Cardiac septum (tissue), 1 donor: ENCODE data around the gene ETS1. TPM values are rescaled to one million over a fixed set of nuclear protein-coding genes. Genes with fewer than 3 reads are reported as not detected.

ENCODE experiments used
- DNase-seq: peaks from one replicate; pipeline ENCODE4 v3.0.0-alpha.2; 2020; ENCODE audit warnings: low spot score
- intact Hi-C: fragments of 100-400 bp; cut with DNase I; formaldehyde crosslinking; loops from one replicate; pipeline ENCODE4 v1.14.0; 2022
- total RNA-seq: library from RNA; stranded (reverse); fragmentation: NEBNext Ultra II Directional; extraction: Animal tissue kit (Norgen Biotek cat#: 25700); gene quantifications from one replicate; pipeline ENCODE4 v1.2.1, GENCODE V29; 2021
- donor health status: DM: no; HTN: no; CAD: no.

Gene ETS1
- total RNA-seq, 1 donor from 2014 or later = 54.2 TPM

DNA sequence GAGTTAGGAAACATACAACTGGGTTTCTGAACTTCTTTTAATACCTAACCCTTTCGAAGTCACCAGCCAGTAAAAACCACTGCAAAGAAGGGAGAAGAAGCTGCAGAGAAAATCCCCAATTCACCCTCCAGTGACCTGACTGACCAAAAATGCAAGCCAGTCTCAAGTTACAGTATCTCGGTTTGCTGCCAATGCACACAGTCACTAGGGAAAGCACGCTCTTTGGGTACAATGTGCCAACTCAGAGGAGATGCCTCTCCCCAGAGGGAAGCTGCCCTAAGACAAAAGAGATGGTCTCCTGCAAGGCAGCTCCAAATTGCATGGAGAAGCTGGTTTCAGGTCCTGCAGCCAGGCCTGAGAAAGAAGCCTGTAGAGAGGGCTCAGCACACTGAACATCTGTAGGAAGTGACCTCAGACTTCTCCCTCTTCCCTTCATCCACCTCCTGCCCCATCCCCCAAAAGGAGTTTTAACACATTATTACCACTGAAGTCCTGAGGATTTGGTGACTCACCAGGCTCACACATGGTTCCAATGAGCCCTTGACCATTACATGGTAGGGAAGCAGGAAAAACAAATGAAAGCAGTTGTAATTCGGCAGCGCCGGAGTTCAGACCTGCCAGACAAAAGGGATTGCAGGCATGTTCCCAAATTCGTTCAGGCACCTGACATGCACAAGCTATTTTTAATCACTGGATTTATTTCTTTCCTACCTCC lies 90.1 kb downstream of the ETS1 start:
- intact Hi-C loops = no loop called here
- DNase-seq = no peak

- DNase-seq = no peak
- intact Hi-C loops = no loop called here
These were observed 90.7 kb downstream of the ETS1 start for GRCh38 chr11:128496692-128497060.

GRCh38 chr11:128496249-128496648 lies 91.1 kb downstream of the ETS1 start:
- intact Hi-C loops = no loop called here

GRCh38 chr11:128494418-128495332 lies 92.7 kb downstream of the ETS1 start:
- intact Hi-C loops = no loop called here
- DNase-seq = no peak

More at GRCh38 chr11:128496249-128496648, 91.1 kb downstream of the ETS1 start:
- no peak for DNase-seq

GRCh38 chr11:128493570-128493965 lies 93.8 kb downstream of the ETS1 start:
- no peak for DNase-seq
- intact Hi-C loops = no loop called here

DNA sequence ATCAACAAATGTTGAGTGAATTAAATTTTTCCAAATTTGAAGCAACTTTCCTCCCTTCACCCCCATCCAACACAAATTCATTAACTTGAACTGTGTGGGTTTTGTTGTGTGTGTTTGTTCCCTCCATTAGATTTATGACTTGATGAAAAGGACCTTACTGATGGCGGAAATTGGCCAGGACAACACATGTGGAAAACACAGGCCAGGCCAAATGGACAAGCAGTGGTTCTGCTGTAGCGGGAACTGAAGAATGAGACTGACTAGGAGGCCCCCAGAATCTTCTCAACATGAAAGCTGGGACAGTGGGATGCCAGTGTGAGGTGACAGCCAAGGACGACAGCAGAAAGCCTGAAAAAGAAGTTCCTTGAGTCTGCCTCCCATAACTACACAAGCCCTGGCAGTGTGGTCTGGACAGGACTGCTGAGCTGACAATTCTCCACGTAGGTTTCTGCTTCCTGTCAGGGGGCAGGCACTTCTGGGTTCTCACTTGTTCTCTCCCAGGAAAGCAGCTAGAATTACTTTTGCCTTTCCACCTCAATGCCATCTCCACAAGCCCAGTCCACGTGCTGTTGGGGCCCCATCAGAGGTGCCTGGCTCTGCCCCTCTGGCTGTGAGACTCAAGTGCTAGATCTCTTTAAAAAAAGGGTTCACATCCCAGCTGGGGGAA lies 94.3 kb downstream of the ETS1 start:
- intact Hi-C loops = no loop called here
- DNase-seq = no peak

GRCh38 chr11:128492461-128492860 lies 94.9 kb downstream of the ETS1 start:
- intact Hi-C loops = no loop called here
- DNase-seq = no peak

GRCh38 chr11:128491195-128491936 lies 96.0 kb downstream of the ETS1 start:
- intact Hi-C loops = no loop called here

DNA sequence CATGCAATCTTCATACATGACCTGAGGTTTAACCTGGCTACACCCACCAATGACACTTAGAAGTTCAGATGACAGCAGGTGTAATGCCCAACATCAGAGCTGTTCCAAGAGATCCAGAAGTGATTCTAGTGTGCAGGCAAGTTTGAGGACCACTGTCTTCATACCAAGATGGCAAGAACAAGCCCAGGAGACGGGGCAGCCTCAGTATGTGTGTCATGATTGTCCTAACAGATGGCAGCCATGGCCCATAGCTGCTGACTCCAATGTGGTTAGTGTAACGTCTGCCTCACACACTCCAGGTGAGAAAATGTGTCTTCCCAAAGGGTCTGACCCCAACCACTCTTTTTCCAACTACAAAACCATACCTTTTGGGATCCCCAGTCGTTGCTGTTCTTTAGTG lies 97.3 kb downstream of the ETS1 start:
- intact Hi-C loops = no loop called here
- no peak for DNase-seq

More at GRCh38 chr11:128491195-128491936, 96.0 kb downstream of the ETS1 start:
- DNase-seq = no peak

- DNase-seq = no peak
- intact Hi-C loops = no loop called here
These were observed 98.9 kb downstream of the ETS1 start for GRCh38 chr11:128488471-128488870.

GRCh38 chr11:128487978-128488377 lies 99.4 kb downstream of the ETS1 start:
- intact Hi-C loops = no loop called here
- DNase-seq = no peak

- intact Hi-C loops = loop anchor here (5.0 kb wide), 1 partner anchor 38 kb away; no protein-coding TSS in a partner anchor
- no peak for DNase-seq
These were observed 103.2 kb downstream of the ETS1 start for GRCh38 chr11:128484172-128484571.

- intact Hi-C loops = loop anchor here (5.0 kb wide), 1 partner anchor 39 kb away; no protein-coding TSS in a partner anchor
These were observed 104.1 kb downstream of the ETS1 start for GRCh38 chr11:128483211-128483788.

GRCh38 chr11:128482512-128483191 lies 104.7 kb downstream of the ETS1 start:
- intact Hi-C loops = loop anchor here (5.0 kb wide), 1 partner anchor 40 kb away; no protein-coding TSS in a partner anchor
- DNase-seq = no peak

More at GRCh38 chr11:128483211-128483788, 104.1 kb downstream of the ETS1 start:
- no peak for DNase-seq

DNA sequence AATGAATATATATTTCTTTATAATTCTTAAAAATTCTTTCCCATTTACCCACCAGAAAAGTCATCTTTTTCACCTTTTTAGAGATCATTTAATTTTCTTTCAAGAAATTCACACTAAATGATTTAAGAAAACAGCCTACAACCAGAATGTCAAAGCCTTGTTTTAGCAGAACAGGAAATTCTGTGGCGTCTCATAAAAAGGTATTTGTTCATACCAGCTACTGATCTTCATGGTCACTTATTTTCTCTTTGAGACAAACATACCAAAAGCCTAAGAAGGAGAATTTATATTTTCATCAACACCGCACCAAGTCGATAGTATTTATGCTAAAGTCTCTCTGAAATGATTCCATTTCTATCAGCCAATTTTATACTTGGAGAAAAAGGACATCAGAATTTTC lies 105.3 kb downstream of the ETS1 start:
- intact Hi-C loops = loop anchor here (5.0 kb wide), 1 partner anchor 40 kb away; no protein-coding TSS in a partner anchor
- no peak for DNase-seq

DNA sequence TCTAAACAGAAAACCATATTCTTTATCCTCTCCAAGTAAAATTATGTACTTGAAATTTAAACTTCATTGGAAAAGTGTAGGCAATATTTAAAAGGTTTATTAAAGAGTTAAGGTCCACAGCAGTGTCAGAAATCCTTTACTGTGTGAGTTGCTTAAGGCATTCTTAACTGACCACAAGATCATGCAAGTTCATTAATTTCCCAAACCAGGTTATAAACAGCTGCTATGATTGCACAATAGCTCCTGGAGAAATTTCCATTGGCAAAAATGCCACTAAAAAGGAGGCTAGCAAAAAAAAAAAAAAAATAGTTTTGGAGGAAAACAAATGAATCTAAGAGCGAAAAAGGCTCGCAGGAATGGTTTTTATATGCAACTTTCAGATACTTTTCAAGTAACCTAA lies 106.2 kb downstream of the ETS1 start:
- DNase-seq = no peak
- intact Hi-C loops = loop anchor here (5.0 kb wide), 1 partner anchor 41 kb away; no protein-coding TSS in a partner anchor

GRCh38 chr11:128480665-128481064 lies 106.7 kb downstream of the ETS1 start:
- no peak for DNase-seq
- intact Hi-C loops = loop anchor here (5.0 kb wide), 1 partner anchor 42 kb away; no protein-coding TSS in a partner anchor

GRCh38 chr11:128480066-128480465 lies 107.3 kb downstream of the ETS1 start:
- DNase-seq = no peak
- intact Hi-C loops = loop anchor here (5.0 kb wide), 1 partner anchor 42 kb away; no protein-coding TSS in a partner anchor
